HEK293 (cell line): Measurements from ENCODE around the gene NTSR1.
A peak's percentile ranks its signal among the peaks of the same experiment; 100 is the strongest.

Experiments used
- CTCF ChIA-PET: fragments of 350-600 bp; formaldehyde crosslinking; extraction: SDS; loops from one replicate; lab custom pipeline; 2021; ENCODE audit warnings: antibody characterized with exemption; lab: Yijun Ruan, JAX
- POLR2A ChIA-PET: fragments of 300-600 bp; formaldehyde crosslinking; extraction: SDS; loops from one replicate; lab custom pipeline; 2020; ENCODE audit warnings: antibody characterized with exemption, inconsistent platforms; lab: Yijun Ruan, JAX
- H3K27ac ChIP-seq: fragments of 200-500 bp; sonication (Bioruptor generic); 2 replicates; pipeline ENCODE4 v1.5.1; 2014; ENCODE audit warnings: low read depth, low read length, control low read depth, inconsistent platforms; ENCODE audit errors: extremely low read depth
- H3K36me3 ChIP-seq, 2 experiments: fragments of 200-500 bp in 1 of 2; sonication (Bioruptor generic) in 1 of 2; 1 replicate in 1 of 2; 2 replicates in 1 of 2; pipeline ENCODE4 v1.5.1; 2014 to 2017; ENCODE audit warnings: inconsistent platforms in 2 of 2, low read length in 2 of 2; ENCODE audit not compliant: control insufficient read depth in 2 of 2, insufficient read depth in 1 of 2
- H3K4me1 ChIP-seq: fragments of 200-500 bp; sonication (Bioruptor generic); 2 replicates; pipeline ENCODE4 v1.5.1; 2014; ENCODE audit warnings: mild to moderate bottlenecking, low read length, inconsistent platforms; ENCODE audit not compliant: control insufficient read depth, insufficient read depth
- H3K4me3 ChIP-seq: 2 replicates; pipeline ENCODE4 v1.5.1; 2011; ENCODE audit warnings: low read depth, mild to moderate bottlenecking, control low read depth, low read length, moderate library complexity
- H3K9me3 ChIP-seq: fragments of 200-500 bp; sonication (Bioruptor generic); 2 replicates; pipeline ENCODE4 v1.5.1; 2014; ENCODE audit warnings: low read depth, low read length, inconsistent platforms; ENCODE audit not compliant: control insufficient read depth, insufficient read depth
- ATF2 ChIP-seq: fragments of 450-650 bp; formaldehyde crosslinking; IDR thresholded peaks from 2 replicates; pipeline ENCODE4 v1.5.1; 2016; ENCODE audit warnings: missing biosample characterization, missing genetic modification characterization, low read depth
- CTCF ChIP-seq: fragments of 450-650 bp; formaldehyde crosslinking; IDR thresholded peaks from 2 replicates; pipeline ENCODE4 v1.5.1; 2016; ENCODE audit warnings: missing biosample characterization, missing genetic modification characterization
- FEZF1 ChIP-seq: fragments of 450-650 bp; formaldehyde crosslinking; IDR thresholded peaks from 2 replicates; pipeline ENCODE4 v1.5.1; 2016; ENCODE audit warnings: missing biosample characterization, missing genetic modification characterization
- KLF8 ChIP-seq: fragments of 450-650 bp; formaldehyde crosslinking; IDR thresholded peaks from 2 replicates; pipeline ENCODE4 v1.5.1; 2016; ENCODE audit warnings: missing biosample characterization, missing genetic modification characterization
- MYNN ChIP-seq: fragments of 450-650 bp; formaldehyde crosslinking; IDR thresholded peaks from 2 replicates; pipeline ENCODE4 v1.5.1; 2016; ENCODE audit warnings: missing biosample characterization, missing genetic modification characterization, borderline replicate concordance
- PRDM4 ChIP-seq: fragments of 450-650 bp; formaldehyde crosslinking; IDR thresholded peaks from 2 replicates; pipeline ENCODE4 v1.5.1; 2017; ENCODE audit warnings: missing biosample characterization, missing genetic modification characterization
- SCRT1 ChIP-seq: fragments of 450-650 bp; formaldehyde crosslinking; IDR thresholded peaks from 2 replicates; pipeline ENCODE4 v1.5.1; 2016; ENCODE audit warnings: missing biosample characterization, missing genetic modification characterization, borderline replicate concordance
- ZBTB17 ChIP-seq: fragments of 450-650 bp; formaldehyde crosslinking; IDR thresholded peaks from 2 replicates; pipeline ENCODE4 v1.5.1; 2016; ENCODE audit warnings: missing biosample characterization, missing genetic modification characterization
- ZBTB7A ChIP-seq: fragments of 450-650 bp; formaldehyde crosslinking; IDR thresholded peaks from 2 replicates; pipeline ENCODE4 v1.5.1; 2016; ENCODE audit warnings: low read depth, missing biosample characterization, missing genetic modification characterization
- ZNF280C ChIP-seq: fragments of 450-650 bp; formaldehyde crosslinking; IDR thresholded peaks from 2 replicates; pipeline ENCODE4 v1.5.1; 2016; ENCODE audit warnings: missing biosample characterization, missing genetic modification characterization
- ZNF394 ChIP-seq: fragments of 450-650 bp; formaldehyde crosslinking; IDR thresholded peaks from 2 replicates; pipeline ENCODE4 v1.5.1; 2016; ENCODE audit warnings: missing biosample characterization, missing genetic modification characterization, mild to moderate bottlenecking, moderate library complexity, borderline replicate concordance
- ZNF398 ChIP-seq: fragments of 450-650 bp; formaldehyde crosslinking; IDR thresholded peaks from 2 replicates; pipeline ENCODE4 v1.5.1; 2017; ENCODE audit warnings: missing biosample characterization, missing genetic modification characterization
- ZNF473 ChIP-seq: fragments of 450-650 bp; formaldehyde crosslinking; IDR thresholded peaks from 2 replicates; pipeline ENCODE4 v1.5.1; 2017; ENCODE audit warnings: missing biosample characterization, missing genetic modification characterization
- ZNF514 ChIP-seq: fragments of 450-650 bp; formaldehyde crosslinking; IDR thresholded peaks from 2 replicates; pipeline ENCODE4 v1.5.1; 2016; ENCODE audit warnings: missing biosample characterization, missing genetic modification characterization
- ZNF561 ChIP-seq: fragments of 450-650 bp; IDR thresholded peaks from 2 replicates; pipeline ENCODE4 v1.5.1; 2018; ENCODE audit warnings: missing biosample characterization, missing genetic modification characterization, borderline replicate concordance
- ZNF585B ChIP-seq: fragments of 450-650 bp; formaldehyde crosslinking; IDR thresholded peaks from 2 replicates; pipeline ENCODE4 v1.5.1; 2016; ENCODE audit warnings: missing biosample characterization, missing genetic modification characterization
- ZNF837 ChIP-seq: fragments of 450-650 bp; formaldehyde crosslinking; IDR thresholded peaks from 2 replicates; pipeline ENCODE4 v1.5.1; 2016; ENCODE audit warnings: missing biosample characterization, missing genetic modification characterization
- ZSCAN16 ChIP-seq: fragments of 450-650 bp; formaldehyde crosslinking; IDR thresholded peaks from 2 replicates; pipeline ENCODE4 v1.5.1; 2016; ENCODE audit warnings: missing biosample characterization, missing genetic modification characterization

Gene NTSR1

GRCh38 chr20:62764156-62764935 is 55.7 kb downstream of the NTSR1 start:
- TF ChIP-seq ZNF585B (tag by site-specific recombination) (no peak), ZNF473 (tag by site-specific recombination) (no peak), CTCF (no peak), ATF2 (tag by site-specific recombination) (no peak), ZNF561 (tag by site-specific recombination) (no peak), ZBTB7A (tag by site-specific recombination) (no peak), ZNF514 (tag by site-specific recombination) (no peak), FEZF1 (no peak), ZNF837 (tag by site-specific recombination) (no peak), SCRT1 (tag by site-specific recombination) (no peak), MYNN (tag by site-specific recombination) (no peak), ZNF394 (no peak), PRDM4 (tag by site-specific recombination) (no peak)
- H3K36me3 ChIP-seq = no peaks in the 10 kb centered on the region
- no peak overlapping the region for H3K27ac ChIP-seq
- ChIA-PET CTCF (interaction anchor here (0.6 to 1.0 kb wide), 2 partner anchors 27 to 147 kb away, joined by 3 to 4 read pairs; no protein-coding TSS in a partner anchor), POLR2A (no interaction called here)
- H3K4me3 ChIP-seq = no peak overlapping the region
- no peaks in the 10 kb centered on the region for H3K9me3 ChIP-seq
- H3K4me1 ChIP-seq = no peaks in the 10 kb centered on the region

- Histone ChIP-seq H3K4me1 (no peaks in the 10 kb centered on the region), H3K27ac (no peak overlapping the region), H3K4me3 (no peak overlapping the region), H3K9me3 (no peaks in the 10 kb centered on the region), H3K36me3 (no peaks in the 10 kb centered on the region)
- ChIA-PET POLR2A (no interaction called here), CTCF (interaction anchor here (1.0 kb wide), 1 partner anchor 26 kb away, joined by 4 read pairs; no protein-coding TSS in a partner anchor)
- TF ChIP-seq ZNF398 (tag by site-specific recombination) (peak; percentile 72), ZSCAN16 (tag by site-specific recombination) (no peak), ZBTB17 (tag by site-specific recombination) (peak; percentile 28; the same call in 1 of the 2 replicates), KLF8 (tag by site-specific recombination) (no peak), ZNF280C (tag by site-specific recombination) (no peak)
Observed at GRCh38 chr20:62765021-62765420, 56.4 kb downstream of the NTSR1 start.
